GM19099 (cell line): Measurements from ENCODE around the gene CBARP.
A peak's percentile ranks its signal among the peaks of the same experiment; 100 is the strongest.

Experiments
- POLR2A ChIP-seq: IDR thresholded peaks from 3 replicates; pipeline ENCODE4 v1.6.1; 2011; ENCODE audit warnings: low read depth; ENCODE audit not compliant: insufficient read length; ENCODE audit errors: extremely low read depth

CBARP gene

GRCh38 chr19:1252821-1253513 lies 15.2 kb upstream of the CBARP start:
- peak; percentile 29 for TF ChIP-seq POLR2A

- TF ChIP-seq POLR2A: no peak
Observed at GRCh38 chr19:1252221-1252820, 14.5 kb upstream of the CBARP start.

GRCh38 chr19:1251330-1252220 lies 13.8 kb upstream of the CBARP start:
- no peak for TF ChIP-seq POLR2A

- peak; percentile 48 for TF ChIP-seq POLR2A
Observed at GRCh38 chr19:1250437-1251260, 12.8 kb upstream of the CBARP start.

- TF ChIP-seq POLR2A: no peak
Observed at GRCh38 chr19:1249990-1250436, 12.2 kb upstream of the CBARP start.

GRCh38 chr19:1249298-1249989 lies 11.6 kb upstream of the CBARP start:
- peak; percentile 91 for TF ChIP-seq POLR2A

- TF ChIP-seq POLR2A: no peak
Observed at GRCh38 chr19:1248786-1249297, 11.0 kb upstream of the CBARP start.

GRCh38 chr19:1248139-1248785 lies 10.5 kb upstream of the CBARP start, which contains the start of gene MIDN:
Gene MIDN, plus strand, starts transcription at chr19:1248583. Its CDS starts 1,714 bp downstream, at chr19:1250297.
- TF ChIP-seq POLR2A: peak; percentile 95

- no peak for TF ChIP-seq POLR2A
Observed at GRCh38 chr19:1247748-1248138, 9.9 kb upstream of the CBARP start.

- TF ChIP-seq POLR2A: no peak
Observed at GRCh38 chr19:1245494-1246264, 7.9 kb upstream of the CBARP start.

GRCh38 chr19:1244693-1245451 lies 7.1 kb upstream of the CBARP start:
- no peak for TF ChIP-seq POLR2A
